HG02763 (cell line): ENCODE data around the gene BEAN1.
A peak's percentile ranks its signal among the peaks of the same experiment; 100 is the strongest.

Experiments
- ATAC-seq: cut with Tn5 transposase; IDR thresholded peaks from one replicate; pipeline ENCODE4 v1.9.1; 2021; ENCODE audit warnings: mild to moderate bottlenecking, moderate library complexity; ENCODE audit not compliant: unreplicated experiment

The BEAN1 gene

DNA sequence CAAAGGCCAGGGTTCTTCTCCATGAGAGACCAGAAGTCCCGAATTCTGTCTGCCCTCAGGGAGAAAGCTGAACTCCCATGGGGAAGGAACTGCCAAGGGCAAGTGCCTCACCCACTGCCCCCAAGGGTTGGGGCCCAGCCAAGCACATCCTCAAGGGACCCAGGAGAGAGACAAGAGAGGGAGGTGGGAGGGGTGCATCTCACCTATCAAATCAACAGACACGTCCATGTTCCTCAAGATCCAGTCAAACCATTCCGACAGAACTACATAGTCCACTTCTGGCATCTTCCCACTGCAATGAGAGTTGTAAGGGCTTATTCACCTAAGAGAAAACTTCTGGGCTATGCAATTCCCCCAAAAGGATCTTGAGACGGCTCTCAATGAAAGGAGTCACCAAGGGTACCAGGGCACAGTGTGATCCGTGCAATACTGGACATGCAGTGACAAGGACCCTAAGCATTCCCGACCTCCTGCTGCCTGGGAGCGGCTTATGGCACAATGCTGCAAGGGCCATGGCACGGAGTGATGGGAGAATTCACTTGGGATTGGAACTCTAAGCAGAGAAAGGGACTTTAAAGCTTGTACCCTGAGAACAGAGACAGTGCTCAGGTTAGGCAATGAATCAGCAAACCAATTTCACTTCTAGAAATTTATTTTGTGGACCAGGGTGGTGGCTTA lies 90.6 kb downstream of the BEAN1 start:
- ATAC-seq: no peak

DNA sequence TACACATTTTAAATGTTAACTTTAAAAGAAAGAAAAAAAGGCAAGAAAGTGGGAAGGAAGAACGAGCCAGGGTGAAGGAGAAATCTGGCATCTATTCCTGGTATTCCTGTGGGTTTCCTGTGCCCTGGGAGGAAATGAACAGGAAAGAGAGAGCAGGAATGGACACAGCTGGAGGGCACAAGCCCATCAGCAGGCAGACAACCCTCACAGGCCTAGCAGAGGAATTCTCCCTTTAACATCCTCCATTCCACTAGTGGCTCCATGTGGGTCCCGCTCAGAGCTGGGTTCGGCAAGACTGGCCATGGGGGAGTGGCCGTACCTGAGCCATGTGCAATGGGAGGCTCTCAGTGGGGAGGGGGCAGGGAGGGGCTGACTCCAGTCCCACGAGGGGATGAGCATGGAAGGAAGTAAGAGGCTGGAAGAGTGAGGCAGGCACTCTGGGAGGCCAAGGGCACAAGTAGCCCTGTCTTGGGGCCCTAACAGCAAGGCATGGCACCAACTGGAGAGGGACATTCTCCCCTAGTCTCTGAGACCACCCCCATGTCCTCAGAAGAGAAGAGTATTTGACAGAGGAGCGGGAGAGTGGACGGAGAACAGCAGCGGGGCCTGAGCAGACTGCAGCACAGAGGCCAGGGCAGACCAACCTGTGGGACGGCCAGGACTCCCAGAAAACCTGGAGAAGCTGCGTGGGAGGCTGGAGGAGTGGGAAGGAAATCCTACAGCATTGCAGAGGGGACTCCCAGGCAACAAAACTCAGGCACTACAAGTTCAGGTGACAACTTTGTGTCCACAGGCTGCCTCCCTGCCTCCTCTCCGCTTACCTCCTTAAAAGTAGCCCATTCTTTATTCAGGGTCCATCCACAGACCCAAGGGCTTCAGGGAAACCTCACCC lies 92.6 kb downstream of the BEAN1 start:
- ATAC-seq: no peak

DNA sequence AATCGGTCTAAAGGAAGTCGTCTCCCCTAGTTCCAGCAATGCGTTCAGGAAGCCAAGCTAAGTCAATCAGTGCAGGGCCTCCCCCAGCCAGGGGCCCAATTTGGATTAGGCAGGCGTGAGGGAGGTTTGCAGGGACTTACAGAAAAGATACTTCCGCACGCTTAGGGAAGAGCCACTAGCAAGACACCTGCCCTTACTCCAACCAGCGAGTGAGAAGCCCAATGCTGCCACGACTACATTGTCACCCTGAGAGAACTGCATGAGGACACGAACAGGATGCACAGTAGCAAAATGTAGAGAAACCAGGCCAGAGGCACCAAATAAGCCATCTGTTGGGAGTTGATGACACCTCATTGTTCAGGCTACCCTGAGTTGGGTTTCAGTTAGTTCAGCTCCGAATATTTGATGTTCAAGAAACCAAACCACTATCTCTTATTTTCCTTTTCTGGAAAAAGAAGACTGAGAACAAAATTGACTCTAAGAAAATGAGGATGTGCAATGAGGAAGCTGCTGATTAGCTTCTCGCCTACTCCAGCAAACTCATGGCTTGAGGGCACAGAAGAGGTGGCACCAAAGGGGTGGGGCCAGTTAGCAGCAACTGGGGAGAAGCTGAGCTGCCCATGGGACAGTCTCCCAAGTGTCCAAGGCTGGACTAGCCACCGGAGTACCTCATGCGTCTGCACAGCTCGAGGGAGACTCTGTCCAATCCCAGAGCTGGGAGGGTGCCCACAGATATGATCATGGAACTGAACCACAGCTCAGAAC lies 93.5 kb downstream of the BEAN1 start:
- no peak for ATAC-seq

DNA sequence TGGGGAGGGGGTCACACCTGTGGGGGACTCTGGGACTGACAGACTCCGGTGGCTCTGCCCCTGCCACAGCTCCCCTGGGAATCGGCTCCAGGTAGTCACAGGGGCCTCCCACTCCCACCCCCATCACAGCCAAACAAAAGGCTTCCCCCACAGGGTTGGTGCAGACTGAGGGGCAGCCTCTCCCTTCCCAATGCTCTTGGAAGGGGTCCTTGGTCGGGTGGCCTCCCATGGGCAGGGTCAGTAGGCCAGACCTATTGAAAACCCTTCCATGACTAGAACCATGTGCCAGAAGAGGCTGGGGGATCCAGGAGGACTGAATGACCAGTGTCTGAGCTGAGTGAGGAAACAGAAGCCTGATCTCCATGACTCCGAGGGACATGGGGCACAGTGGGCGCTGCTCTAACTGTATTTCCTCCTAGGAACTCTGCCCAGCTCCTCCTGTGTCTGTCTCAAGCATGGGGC lies 94.2 kb downstream of the BEAN1 start:
- ATAC-seq: no peak

DNA sequence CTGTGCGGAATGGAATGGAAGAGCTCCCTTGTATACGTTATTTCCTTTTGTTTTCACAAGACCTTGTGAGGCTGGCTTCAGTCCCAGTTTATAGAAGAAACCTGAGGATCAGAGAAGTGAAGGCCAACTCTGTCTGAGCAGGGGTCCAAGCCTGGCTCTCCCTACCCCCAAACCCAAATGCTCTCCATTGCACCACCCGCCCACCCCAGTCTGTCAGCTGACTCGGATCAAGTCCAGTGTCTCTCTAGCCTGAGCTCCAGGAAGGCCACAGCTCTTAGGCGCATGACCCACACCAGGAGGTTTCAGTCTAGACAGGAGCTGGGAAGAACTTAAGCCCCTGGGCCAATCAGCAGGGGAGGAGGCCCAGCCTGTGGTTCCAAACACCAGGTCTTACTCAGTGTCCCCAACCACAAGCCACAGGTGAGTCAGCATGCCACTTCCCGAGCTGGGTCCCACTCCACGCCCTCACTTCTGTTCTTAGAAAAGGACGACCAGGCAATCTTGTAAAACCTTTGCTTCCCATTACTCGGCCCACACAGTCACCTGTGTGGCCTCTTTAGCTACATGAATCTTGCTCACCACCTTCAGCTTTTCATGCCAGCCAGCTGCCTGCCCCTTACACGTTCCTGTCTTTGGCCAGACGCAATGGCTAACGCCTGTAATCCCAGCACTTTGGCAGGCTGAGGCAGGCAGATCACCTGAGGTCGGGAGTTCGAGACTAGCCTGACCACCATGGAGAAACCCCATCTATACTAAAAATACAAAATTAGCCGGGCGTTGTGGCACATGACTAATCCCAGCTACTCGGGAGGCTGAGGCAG lies 95.1 kb downstream of the BEAN1 start:
- ATAC-seq: peak; percentile 60

DNA sequence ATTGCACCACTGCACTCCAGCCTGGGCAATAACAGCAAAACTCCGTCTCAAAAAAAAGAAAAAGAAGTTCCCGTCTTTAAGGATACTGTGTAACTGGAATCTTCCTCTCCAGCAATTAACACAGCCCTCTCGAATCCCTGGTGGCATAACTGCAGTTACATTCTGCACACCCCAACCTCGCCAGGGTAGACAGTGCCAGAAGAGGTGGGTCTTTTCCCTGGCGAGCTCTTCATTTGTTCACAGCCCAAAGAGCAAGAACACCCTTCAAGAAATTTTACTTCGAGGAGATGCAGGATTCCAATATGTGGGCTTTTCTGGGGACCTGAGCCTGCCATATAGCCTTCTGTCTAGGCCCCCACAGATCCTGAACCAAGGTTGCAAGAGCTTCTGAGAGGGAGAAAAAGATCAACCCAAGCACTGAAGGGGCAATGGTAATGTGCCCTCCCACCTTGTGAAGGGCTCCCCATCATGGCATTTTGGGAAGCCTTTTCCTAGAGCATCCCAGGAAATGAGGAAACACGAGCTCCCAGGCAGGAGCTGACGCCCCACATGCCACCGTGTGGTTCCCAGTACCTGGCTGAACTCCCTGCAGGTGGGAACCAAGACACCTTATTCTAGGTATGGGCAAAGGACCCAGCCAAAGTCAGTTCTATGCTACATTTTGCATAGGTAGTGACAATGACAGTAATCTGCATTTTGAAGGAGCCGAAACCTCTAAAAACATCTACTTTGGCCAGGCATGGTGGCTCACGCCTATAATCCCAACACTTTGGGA lies 95.9 kb downstream of the BEAN1 start:
- no peak for ATAC-seq

DNA sequence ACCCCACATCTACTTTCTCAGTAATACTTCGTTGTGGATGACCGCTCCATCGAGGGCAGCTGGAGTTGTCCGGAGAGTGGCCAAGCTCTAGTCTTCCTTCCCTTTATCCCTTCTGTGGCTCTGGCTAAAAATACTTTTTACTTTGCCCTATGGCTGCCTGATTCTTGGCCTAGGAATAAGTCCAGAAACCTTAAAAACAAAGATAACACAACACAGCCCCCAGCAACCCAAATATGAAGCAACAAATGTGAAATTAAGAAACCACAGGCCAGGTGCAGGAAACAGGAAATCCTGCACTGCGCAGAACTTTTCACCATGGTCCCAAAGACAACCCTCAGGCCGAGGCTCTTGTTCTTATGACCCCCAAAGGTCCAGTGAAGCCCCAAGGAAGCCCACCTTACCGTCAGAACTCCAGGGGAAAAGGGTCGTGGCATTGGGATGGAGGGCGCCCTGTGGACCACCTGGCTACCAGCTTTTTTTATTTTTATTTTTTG lies 96.8 kb downstream of the BEAN1 start:
- no peak for ATAC-seq

DNA sequence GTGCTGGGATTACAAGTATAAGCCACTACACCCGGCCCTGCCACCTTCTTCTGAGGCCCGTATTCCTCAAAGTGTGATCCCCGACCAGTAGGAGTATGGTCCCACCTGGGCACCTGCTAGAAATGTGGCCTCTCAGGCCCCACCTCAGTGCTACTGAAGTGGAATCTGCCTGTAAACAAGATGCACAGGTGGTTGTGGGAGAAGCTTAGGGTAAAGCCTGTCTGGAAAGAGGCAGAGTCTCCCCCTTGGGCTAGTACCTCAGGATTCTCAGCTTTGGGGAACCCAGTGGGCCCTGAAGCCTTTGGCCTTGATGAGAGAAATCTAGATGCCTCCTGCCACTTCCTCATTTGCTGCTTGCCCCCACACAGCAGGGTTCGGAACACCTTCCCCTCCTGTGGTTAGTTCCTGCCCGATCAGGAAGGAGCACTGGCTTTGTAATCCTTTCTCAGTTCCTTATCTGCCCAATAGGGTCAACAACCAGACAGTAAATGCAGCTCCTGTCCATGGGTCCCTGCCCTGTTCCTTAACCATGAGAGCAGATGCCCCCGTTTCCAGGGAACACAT lies 97.6 kb downstream of the BEAN1 start:
- peak; percentile 56 for ATAC-seq

DNA sequence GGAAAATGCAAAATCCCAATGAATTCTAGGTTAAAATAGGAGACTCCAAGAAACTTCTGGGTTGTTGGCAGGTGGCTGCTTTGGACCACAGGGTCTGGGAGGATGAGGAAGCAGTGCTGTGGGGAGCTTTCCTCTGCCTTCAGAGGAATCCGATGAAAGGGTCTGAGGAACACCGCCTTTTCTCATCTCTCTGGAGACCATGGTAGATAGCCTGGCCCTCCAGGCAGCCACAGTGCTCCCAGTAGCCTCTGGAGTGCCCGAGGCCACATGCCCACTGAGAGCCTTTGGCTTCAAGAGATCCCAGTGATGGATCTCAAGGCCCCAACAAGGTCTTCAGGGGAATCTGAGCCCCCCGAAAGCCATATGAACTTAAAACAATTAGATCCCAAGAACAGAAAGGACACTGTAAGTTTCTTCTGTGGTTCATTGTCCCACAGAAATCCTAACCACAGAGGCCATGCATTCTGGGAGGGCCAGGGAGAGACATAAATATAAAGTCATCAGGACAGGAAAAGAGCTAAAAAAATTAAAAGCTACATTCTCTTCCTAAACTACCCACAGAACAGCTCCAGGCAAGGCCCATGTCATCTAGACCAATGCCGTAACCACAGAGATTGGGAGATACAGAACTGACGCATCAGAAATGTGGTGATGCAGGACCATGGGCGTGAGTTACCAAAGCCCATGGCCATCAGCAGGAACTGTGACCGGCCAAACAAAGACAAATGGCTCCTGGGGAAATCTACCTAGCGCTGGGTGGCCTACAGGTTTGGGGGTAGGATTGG lies 98.5 kb downstream of the BEAN1 start:
- ATAC-seq: no peak

DNA sequence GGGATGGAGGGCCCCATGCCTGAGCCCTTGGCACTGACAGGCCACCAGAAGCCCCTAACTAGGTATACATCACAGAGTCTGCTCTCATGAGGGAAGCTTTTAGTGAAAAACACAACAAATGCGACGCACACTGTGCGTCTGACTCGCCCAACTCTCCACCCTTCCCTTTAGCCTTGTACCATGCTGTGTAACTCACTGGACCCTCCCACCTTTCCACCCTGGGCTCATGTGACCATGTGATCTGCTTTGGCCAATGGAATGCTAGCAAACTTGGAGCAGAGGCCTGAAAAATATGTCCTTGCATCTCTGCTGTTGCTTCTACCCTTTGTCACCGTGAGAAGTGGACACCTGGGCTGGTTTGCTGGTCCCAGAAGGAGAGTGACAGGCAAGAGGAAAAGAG lies 101.2 kb downstream of the BEAN1 start:
- no peak for ATAC-seq

DNA sequence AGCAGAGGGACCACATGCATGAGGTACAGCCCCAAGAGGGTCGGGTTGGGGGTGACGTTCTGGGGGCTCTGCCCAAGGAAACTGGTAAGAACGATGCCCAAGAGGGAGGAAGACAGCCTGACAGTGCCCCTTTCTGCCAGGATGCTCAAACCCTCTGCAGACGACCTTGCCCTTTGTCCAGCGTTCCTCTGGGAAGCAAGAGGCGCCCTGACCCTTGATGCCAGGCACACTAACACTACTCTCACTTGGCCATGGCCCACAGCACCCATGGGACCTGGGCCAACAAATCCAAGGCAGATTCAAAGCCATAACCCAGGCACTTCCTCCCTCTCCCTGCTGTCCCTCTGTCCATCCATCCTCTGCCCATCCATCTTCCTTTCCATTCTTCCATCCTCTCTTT lies 102.4 kb downstream of the BEAN1 start:
- ATAC-seq: no peak
